A549 (cell line): ENCODE results near the gene SPTBN5. TPM values are rescaled to one million over a fixed set of nuclear protein-coding genes. Genes with fewer than 3 reads are reported as not detected.

Experiments used
- ATAC-seq, 2 experiments: fragments of 200-7000 bp in 1 of 2; fragments of >200 bp in 1 of 2; cut with Nextera tagmentation in 1 of 2; cut with Tn5 transposase in 1 of 2; 3 replicates each; pipeline versions ENCODE4 v1.8.0 to v1.9.1; 2018 to 2020; ENCODE audit warnings: mild to moderate bottlenecking in 1 of 2, moderate library complexity in 1 of 2
- CTCF ChIA-PET: fragments of 300-600 bp; sonication (Branson Sonifier 250); formaldehyde crosslinking; extraction: SDS; loops from one replicate; lab custom pipeline; 2021; ENCODE audit warnings: antibody characterized with exemption, inconsistent platforms; lab: Yijun Ruan, JAX
- POLR2A ChIA-PET: fragments of 350-600 bp; formaldehyde crosslinking; extraction: SDS; loops from one replicate; lab custom pipeline; 2021; ENCODE audit warnings: antibody characterized with exemption, inconsistent platforms; lab: Yijun Ruan, JAX
- DNase-seq, 2 experiments: peaks; one replicate each; pipeline versions ENCODE4 v3.0.0 to v3.0.0-alpha.2; 2011 to 2016; ENCODE audit warnings: low read depth in 1 of 2, low spot score in 1 of 2
- FAIRE-seq: peaks from 2 replicates; lab custom pipeline; 2011; peaks lifted over from hg19 to GRCh38; lab: Jason Lieb, UNC
- H3K27ac ChIP-seq, 2 experiments: fragments of >200 bp; sonication (Bioruptor Twin); formaldehyde crosslinking; 3 replicates each; pipeline ENCODE4 v1.5.1; 2016 to 2017
- H3K4me1 ChIP-seq: fragments of >200 bp; sonication (Bioruptor Twin); formaldehyde crosslinking; 3 replicates; pipeline ENCODE4 v1.6.1; 2016
- H3K4me2 ChIP-seq: fragments of >200 bp; sonication (Bioruptor Twin); formaldehyde crosslinking; 3 replicates; pipeline ENCODE4 v1.6.1; 2016
- H3K4me3 ChIP-seq: fragments of >200 bp; sonication (Bioruptor Twin); formaldehyde crosslinking; 3 replicates; pipeline ENCODE4 v1.5.1; 2016
- H3K9me3 ChIP-seq: fragments of >200 bp; sonication (Bioruptor Twin); formaldehyde crosslinking; 3 replicates; pipeline ENCODE4 v1.6.1; 2016
- CBX2 ChIP-seq: fragments of 200-600 bp; sonication (generic); IDR thresholded peaks from 2 replicates; pipeline ENCODE4 v1.6.1; 2016; ENCODE audit warnings: low read depth, mild to moderate bottlenecking, borderline replicate concordance
- EHF ChIP-seq: fragments of 250-450 bp; sonication (Bioruptor Pico); IDR thresholded peaks from 2 replicates; pipeline ENCODE4 v1.5.0; 2020; ENCODE audit warnings: mild to moderate bottlenecking
- EHMT2 ChIP-seq: fragments of 200-600 bp; sonication (generic); IDR thresholded peaks from 2 replicates; pipeline ENCODE4 v1.6.1; 2016; ENCODE audit warnings: antibody characterized with exemption, low read depth, mild to moderate bottlenecking, moderate library complexity
- EP300 ChIP-seq, 2 experiments: fragments of >200 bp; sonication (Bioruptor Twin); formaldehyde crosslinking; IDR thresholded peaks; 2 replicates in 1 of 2; 3 replicates in 1 of 2; pipeline ENCODE4 v1.6.1; 2016 to 2017
- ESRRA ChIP-seq: fragments of 150-350 bp; IDR thresholded peaks from 2 replicates; pipeline ENCODE4 v1.6.1; 2014; ENCODE audit warnings: mild to moderate bottlenecking, low read length, borderline replicate concordance
- FOSB ChIP-seq: fragments of 250-450 bp; sonication (Bioruptor Pico); IDR thresholded peaks from 2 replicates; pipeline ENCODE4 v1.5.0; 2020; ENCODE audit warnings: mild to moderate bottlenecking, moderate library complexity
- HDAC2 ChIP-seq: fragments of 200-600 bp; sonication (generic); IDR thresholded peaks from 2 replicates; pipeline ENCODE4 v1.6.1; 2016
- MAZ ChIP-seq: fragments of 150-350 bp; IDR thresholded peaks from 2 replicates; pipeline ENCODE4 v1.6.1; 2014; ENCODE audit warnings: antibody characterized with exemption, low read depth, low read length, borderline replicate concordance
- PHF8 ChIP-seq: fragments of 200-600 bp; sonication (generic); IDR thresholded peaks from 2 replicates; pipeline ENCODE4 v1.6.1; 2016; ENCODE audit warnings: low read depth, mild to moderate bottlenecking, antibody characterized with exemption, moderate library complexity, borderline replicate concordance
- POLR2A ChIP-seq: IDR thresholded peaks from 2 replicates; pipeline ENCODE4 v1.6.1; 2012; ENCODE audit warnings: mild to moderate bottlenecking, low read length
- SREBF2 ChIP-seq: fragments of 450-650 bp; IDR thresholded peaks from 2 replicates; pipeline ENCODE4 v1.6.1; 2014; ENCODE audit warnings: mild to moderate bottlenecking, moderate library complexity
- TP53 ChIP-seq: fragments of 250-450 bp; sonication (Bioruptor Pico); IDR thresholded peaks from 2 replicates; pipeline ENCODE4 v1.5.0; 2021; ENCODE audit warnings: mild to moderate bottlenecking, moderate library complexity
- ZFP36 ChIP-seq: fragments of 450-650 bp; IDR thresholded peaks from 2 replicates; pipeline ENCODE4 v1.6.1; 2014; ENCODE audit warnings: borderline replicate concordance; ENCODE audit not compliant: partially characterized antibody
- ZNF302 ChIP-seq: fragments of 250-450 bp; sonication (Bioruptor Pico); IDR thresholded peaks from 2 replicates; pipeline ENCODE4 v1.9.0; 2021; ENCODE audit warnings: inconsistent platforms, mild to moderate bottlenecking, moderate library complexity
- ZSCAN20 ChIP-seq: fragments of 250-450 bp; sonication (Bioruptor Pico); IDR thresholded peaks from 2 replicates; pipeline ENCODE4 v1.8.0; 2022; ENCODE audit warnings: mild to moderate bottlenecking, moderate library complexity
- WGBS: methylation state at CpG from one replicate; pipeline ENCODE4 v1.1.6; 2017; ENCODE audit errors: missing lambda C conversion rate; 5-methylcytosine and 5-hydroxymethylcytosine counted together
- polyA plus RNA-seq, 4 experiments: library from polyadenylated mRNA; depleted of rRNA in 3 of 4; stranded (reverse); fragments of >200 nt; fragmentation: RNase III in 1 of 4; extraction: RNeasy Plus Mini Kit Qiagen cat#74134 plus additional on column Dnase treatment in 1 of 4; gene quantifications; 2 replicates in 3 of 4; 3 replicates in 1 of 4; pipeline ENCODE4 v1.2.3, GENCODE V29; 2011 to 2017
- TF ChIP-seq, protein P1 (sequence below): fragments of 200-600 bp; sonication (generic); IDR thresholded peaks from 2 replicates; pipeline ENCODE4 v1.6.1; 2016; ENCODE audit warnings: antibody characterized with exemption, mild to moderate bottlenecking, moderate library complexity
- TF ChIP-seq, protein P2 (sequence below): fragments of >200 bp; sonication (Bioruptor Twin); formaldehyde crosslinking; IDR thresholded peaks from 2 replicates; pipeline ENCODE4 v1.6.1; 2016
- TF ChIP-seq, protein P3 (sequence below): IDR thresholded peaks from 2 replicates; pipeline ENCODE4 v1.6.1; 2012; ENCODE audit warnings: low read depth, borderline replicate concordance
- TF ChIP-seq, protein P4 (sequence below): fragments of >200 bp; sonication (Bioruptor Twin); formaldehyde crosslinking; IDR thresholded peaks from 3 replicates; pipeline ENCODE4 v1.5.1; 2016
- TF ChIP-seq, protein P5 (sequence below): fragments of 250-450 bp; sonication (Bioruptor Pico); IDR thresholded peaks from 2 replicates; pipeline ENCODE4 v1.5.0; 2020; ENCODE audit warnings: low read depth, mild to moderate bottlenecking, moderate library complexity

SPTBN5 gene
- polyA plus RNA-seq, 2 of the 4 experiments (the other 2 are of a cell fraction), result 0.05 to 0.17 TPM

DNA sequence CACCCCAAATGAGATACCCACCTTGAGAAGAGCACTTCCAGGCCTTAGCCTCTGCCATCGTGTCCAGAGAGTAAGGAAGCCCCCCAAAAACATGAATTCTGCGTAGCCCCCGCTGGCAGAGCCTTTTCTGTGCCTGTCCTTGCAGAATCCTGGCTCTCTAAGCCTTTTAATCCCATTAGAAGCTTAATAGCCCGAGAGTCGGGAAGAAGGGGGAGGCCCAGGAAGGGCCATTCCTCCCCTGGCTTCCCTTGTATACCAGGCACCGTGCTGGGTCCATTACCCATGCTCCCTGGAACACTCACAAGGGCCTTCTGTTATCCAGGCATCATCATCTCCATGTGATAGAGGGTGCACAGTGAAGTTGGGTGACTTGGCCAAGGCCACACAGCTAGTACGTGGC is 7.1 kb downstream of the SPTBN5 start:
- ATAC-seq (no peak), DNase-seq (no peak), FAIRE-seq (no peak)
- H3K9me3 ChIP-seq, result no peaks in the 10 kb centered on the region
- POLR2A ChIA-PET, result no interaction called here
- no peak overlapping the region for H3K27ac ChIP-seq
- CTCF ChIA-PET, result interaction anchor here (0.9 to 1.6 kb wide), 3 partner anchors 17 to 198 kb away, joined by 3 read pairs; no protein-coding TSS in a partner anchor
- no peak overlapping the region for H3K4me2 ChIP-seq
- no peaks in the 10 kb centered on the region for H3K4me1 ChIP-seq
- no peak overlapping the region for H3K4me3 ChIP-seq
- TF ChIP-seq, protein P1, sequence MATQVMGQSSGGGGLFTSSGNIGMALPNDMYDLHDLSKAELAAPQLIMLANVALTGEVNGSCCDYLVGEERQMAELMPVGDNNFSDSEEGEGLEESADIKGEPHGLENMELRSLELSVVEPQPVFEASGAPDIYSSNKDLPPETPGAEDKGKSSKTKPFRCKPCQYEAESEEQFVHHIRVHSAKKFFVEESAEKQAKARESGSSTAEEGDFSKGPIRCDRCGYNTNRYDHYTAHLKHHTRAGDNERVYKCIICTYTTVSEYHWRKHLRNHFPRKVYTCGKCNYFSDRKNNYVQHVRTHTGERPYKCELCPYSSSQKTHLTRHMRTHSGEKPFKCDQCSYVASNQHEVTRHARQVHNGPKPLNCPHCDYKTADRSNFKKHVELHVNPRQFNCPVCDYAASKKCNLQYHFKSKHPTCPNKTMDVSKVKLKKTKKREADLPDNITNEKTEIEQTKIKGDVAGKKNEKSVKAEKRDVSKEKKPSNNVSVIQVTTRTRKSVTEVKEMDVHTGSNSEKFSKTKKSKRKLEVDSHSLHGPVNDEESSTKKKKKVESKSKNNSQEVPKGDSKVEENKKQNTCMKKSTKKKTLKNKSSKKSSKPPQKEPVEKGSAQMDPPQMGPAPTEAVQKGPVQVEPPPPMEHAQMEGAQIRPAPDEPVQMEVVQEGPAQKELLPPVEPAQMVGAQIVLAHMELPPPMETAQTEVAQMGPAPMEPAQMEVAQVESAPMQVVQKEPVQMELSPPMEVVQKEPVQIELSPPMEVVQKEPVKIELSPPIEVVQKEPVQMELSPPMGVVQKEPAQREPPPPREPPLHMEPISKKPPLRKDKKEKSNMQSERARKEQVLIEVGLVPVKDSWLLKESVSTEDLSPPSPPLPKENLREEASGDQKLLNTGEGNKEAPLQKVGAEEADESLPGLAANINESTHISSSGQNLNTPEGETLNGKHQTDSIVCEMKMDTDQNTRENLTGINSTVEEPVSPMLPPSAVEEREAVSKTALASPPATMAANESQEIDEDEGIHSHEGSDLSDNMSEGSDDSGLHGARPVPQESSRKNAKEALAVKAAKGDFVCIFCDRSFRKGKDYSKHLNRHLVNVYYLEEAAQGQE, result no peak
- TF ChIP-seq ZFP36 (no peak), CBX2 (no peak), ZSCAN20 (no peak), ESRRA (no peak), EP300 (IDR thresholded peaks at IDR 0.05) (no peak), POLR2A (no peak), SREBF2 (no peak), EHF (CRISPR knock-in tag) (no peak)
- TF ChIP-seq, protein P2, sequence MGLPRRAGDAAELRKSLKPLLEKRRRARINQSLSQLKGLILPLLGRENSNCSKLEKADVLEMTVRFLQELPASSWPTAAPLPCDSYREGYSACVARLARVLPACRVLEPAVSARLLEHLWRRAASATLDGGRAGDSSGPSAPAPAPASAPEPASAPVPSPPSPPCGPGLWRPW, result no peak
- WGBS, result 61% methylated on average over 6 of the region's 7 CpGs

DNA sequence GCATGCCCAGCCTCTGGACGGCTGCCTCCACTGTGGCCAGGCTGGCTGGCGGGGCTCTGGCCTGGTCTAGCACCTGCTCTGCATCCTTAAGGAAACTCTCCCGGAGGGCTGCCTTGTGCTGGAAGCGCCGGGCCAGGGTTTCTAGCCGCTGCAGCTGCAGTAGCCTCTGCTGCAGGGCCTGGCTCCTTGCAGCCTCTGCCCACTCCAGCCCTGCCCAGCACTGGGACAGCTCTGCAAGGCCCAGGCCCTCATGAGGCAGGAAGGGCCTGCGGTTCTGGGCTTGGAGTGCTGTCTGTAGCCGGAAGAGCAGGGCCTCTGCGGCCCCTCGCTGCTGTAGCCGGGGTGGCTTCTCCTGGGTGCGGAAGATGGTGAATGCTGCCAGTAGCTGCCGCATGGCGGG is 8.0 kb downstream of the SPTBN5 start:
- no CpG with 5 or more reads among the region's 14 CpGs for WGBS
- FAIRE-seq (no peak), DNase-seq (no peak)
- TF ChIP-seq MAZ (no peak), ZNF302 (CRISPR knock-in tag) (no peak), HDAC2 (no peak), FOSB (no peak), EHMT2 (no peak), TP53 (no peak), SREBF2 (no peak), ZSCAN20 (no peak), PHF8 (no peak), POLR2A (no peak)
- TF ChIP-seq, protein P3, sequence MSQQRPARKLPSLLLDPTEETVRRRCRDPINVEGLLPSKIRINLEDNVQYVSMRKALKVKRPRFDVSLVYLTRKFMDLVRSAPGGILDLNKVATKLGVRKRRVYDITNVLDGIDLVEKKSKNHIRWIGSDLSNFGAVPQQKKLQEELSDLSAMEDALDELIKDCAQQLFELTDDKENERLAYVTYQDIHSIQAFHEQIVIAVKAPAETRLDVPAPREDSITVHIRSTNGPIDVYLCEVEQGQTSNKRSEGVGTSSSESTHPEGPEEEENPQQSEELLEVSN, result no peak
- TF ChIP-seq, protein P4, sequence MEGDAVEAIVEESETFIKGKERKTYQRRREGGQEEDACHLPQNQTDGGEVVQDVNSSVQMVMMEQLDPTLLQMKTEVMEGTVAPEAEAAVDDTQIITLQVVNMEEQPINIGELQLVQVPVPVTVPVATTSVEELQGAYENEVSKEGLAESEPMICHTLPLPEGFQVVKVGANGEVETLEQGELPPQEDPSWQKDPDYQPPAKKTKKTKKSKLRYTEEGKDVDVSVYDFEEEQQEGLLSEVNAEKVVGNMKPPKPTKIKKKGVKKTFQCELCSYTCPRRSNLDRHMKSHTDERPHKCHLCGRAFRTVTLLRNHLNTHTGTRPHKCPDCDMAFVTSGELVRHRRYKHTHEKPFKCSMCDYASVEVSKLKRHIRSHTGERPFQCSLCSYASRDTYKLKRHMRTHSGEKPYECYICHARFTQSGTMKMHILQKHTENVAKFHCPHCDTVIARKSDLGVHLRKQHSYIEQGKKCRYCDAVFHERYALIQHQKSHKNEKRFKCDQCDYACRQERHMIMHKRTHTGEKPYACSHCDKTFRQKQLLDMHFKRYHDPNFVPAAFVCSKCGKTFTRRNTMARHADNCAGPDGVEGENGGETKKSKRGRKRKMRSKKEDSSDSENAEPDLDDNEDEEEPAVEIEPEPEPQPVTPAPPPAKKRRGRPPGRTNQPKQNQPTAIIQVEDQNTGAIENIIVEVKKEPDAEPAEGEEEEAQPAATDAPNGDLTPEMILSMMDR, result no peak
- TF ChIP-seq, protein P5, sequence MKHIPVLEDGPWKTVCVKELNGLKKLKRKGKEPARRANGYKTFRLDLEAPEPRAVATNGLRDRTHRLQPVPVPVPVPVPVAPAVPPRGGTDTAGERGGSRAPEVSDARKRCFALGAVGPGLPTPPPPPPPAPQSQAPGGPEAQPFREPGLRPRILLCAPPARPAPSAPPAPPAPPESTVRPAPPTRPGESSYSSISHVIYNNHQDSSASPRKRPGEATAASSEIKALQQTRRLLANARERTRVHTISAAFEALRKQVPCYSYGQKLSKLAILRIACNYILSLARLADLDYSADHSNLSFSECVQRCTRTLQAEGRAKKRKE (CRISPR knock-in tag), result no peak
- TF ChIP-seq, all 56 proteins: peak for 0
- Histone ChIP-seq H3K9me3 (no peaks in the 10 kb centered on the region), H3K27ac (no peak overlapping the region), H3K4me2 (no peak overlapping the region), H3K4me3 (no peak overlapping the region), H3K4me1 (no peaks in the 10 kb centered on the region)
- ChIA-PET CTCF (interaction anchor here (1.6 kb wide), 1 partner anchor 34 kb away, joined by 3 read pairs; no protein-coding TSS in a partner anchor), POLR2A (no interaction called here)
- no peak for ATAC-seq
